ENCODE measurements around the gene PCNP. TPM values are rescaled to one million over a fixed set of nuclear protein-coding genes. Genes with fewer than 3 reads are reported as not detected.
A peak's percentile ranks its signal among the peaks of the same experiment; 100 is the strongest.
"Not testable (repeated sequence)": the region's sequence is repeated elsewhere in the genome, so short reads cannot be mapped to it uniquely, and the experiment has no call there.

Gene PCNP, protein sequence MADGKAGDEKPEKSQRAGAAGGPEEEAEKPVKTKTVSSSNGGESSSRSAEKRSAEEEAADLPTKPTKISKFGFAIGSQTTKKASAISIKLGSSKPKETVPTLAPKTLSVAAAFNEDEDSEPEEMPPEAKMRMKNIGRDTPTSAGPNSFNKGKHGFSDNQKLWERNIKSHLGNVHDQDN
- 100 to 1,000 TPM in 5 of 8 experiments, 10 to 100 TPM in 3; 82.3 to 212 (median 110) TPM for total RNA-seq

DNA sequence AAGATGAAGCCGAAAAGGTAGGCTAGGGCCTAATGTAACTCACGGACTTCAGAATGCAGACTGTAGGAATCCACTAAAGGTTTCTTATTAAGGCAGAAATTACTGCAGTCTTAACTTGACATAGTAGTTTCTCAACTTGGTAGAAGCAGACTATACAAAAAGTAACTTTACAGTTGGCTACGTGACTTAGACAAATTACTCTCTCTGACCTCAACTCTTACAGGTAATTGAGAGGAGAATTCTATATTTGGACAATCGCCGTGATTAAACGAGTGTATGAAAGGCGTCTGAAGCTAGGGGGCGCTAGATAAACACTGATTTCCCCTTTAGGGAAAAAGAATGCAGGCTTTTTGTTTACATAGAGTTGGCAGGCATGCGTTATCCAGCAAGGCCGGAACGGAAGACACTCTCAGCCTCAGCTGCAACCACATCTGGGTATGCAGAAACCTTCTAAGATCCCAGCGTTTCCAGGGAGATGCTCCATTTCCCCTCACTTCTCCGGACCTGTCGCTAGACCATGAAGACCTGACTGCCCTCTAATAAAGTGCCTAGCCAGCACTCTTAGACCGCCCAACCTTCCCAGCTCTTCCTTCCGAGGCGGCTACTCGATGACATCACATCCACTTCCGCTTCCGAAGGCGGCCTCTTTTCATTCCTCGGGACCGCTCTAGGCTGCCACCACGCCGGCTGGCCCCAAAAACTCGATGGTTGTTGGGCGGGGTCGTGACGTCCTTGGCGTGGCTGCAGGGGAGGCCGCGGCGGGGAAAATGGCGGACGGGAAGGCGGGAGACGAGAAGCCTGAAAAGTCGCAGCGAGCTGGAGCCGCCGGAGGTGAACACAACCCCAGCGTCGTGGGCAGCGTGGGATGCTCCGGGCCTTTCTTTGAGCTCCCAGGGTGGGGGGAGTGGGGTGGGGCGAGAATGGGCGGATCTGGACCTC, at the start of gene PCNP:
Gene PCNP, plus strand, starts transcription at position 732 of the 939 bp plus-strand sequence. Its CDS starts 36 bp downstream, at position 768.
- Histone ChIP-seq H3K4me3 (peak within 1 kb of the TSS; percentile 58 to 94 (median 78)), H3K27ac (peak within 1 kb of the TSS; percentile 92 to 99), H3K4me1 (replicated peaks in 1 of 2) (peaks cover 11 to 16% of the 10 kb centered on the region in 2 donors)
- 0 to 11% (median 2%) methylated on average over 3 to 25 of the region's 47 CpGs; no CpG with 5 or more reads in 1 of the 10 experiments for WGBS, 10 experiments
- in situ Hi-C loops (cut with MboI; ENCODE audit: low pct_unique_long_range_greater_than_20kb in 2 of 9, low sequenced_read_pairs in 9 of 9, unreplicated experiment in 9 of 9) = no loop called here
- peak; percentile 84 to 96 (median 91) for ATAC-seq (replicated peaks in 6 of 8)

DNA sequence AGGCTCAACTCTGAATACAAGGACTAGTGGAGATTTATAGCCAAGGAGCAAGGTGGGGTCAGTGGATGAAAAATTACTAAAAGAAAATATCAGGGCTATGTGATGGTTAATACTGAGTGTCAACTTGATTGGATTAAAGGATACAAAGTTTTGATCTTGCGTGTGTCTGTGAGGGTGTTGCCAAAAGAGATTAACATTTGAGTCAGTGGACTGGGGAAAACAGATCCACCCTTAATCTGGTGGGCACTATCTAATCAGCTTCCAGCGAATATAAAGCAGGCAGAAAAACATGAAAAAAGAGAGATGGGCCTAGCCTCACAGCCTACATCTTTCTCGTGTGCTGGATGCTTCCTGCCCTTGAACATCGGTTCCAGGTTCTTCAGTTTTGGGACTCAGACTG, 46.5 kb upstream of the PCNP start:
- no peak for ATAC-seq (replicated peaks in 6 of 8)
- no peak overlapping the region for H3K4me3 ChIP-seq
- 20 to 100% (median 64%) methylated on average over 1 to 3 of the region's 4 CpGs; no CpG with 5 or more reads in 3 of the 10 experiments for WGBS, 10 experiments
- no peak overlapping the region for H3K27ac ChIP-seq
- in situ Hi-C loops (cut with MboI; ENCODE audit: low pct_unique_long_range_greater_than_20kb in 2 of 9, low sequenced_read_pairs in 9 of 9, unreplicated experiment in 9 of 9) = no loop called here
- H3K4me1 ChIP-seq (replicated peaks in 1 of 2) = no peaks in the 10 kb centered on the region

DNA sequence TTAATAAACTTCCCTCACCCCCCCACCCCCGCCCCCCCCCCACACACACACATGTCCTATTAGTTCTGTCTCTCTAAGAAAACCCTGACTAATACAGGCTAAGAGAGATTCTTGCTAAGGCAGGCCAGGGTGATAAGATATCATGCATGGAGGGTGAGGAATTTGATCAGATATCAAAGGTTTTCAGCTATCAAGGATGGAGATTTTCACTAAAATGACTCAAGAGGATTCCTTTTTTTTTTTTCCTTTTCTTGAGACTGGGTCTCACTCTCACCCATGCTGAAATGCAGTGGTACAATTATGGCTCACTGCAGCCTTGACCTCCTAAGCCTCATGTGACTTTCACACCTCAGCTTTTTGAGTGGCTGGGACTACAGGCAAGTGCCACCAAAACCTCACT, 46.1 kb upstream of the PCNP start:
- WGBS, 10 experiments = no CpG with 5 or more reads among the region's 1 CpG
- ATAC-seq (replicated peaks in 6 of 8) = no peak
- Histone ChIP-seq H3K4me1 (replicated peaks in 1 of 2) (no peaks in the 10 kb centered on the region), H3K4me3 (no peak overlapping the region), H3K27ac (no peak overlapping the region)
- in situ Hi-C loops (cut with MboI; ENCODE audit: low pct_unique_long_range_greater_than_20kb in 2 of 9, low sequenced_read_pairs in 9 of 9, unreplicated experiment in 9 of 9) = no loop called here

DNA sequence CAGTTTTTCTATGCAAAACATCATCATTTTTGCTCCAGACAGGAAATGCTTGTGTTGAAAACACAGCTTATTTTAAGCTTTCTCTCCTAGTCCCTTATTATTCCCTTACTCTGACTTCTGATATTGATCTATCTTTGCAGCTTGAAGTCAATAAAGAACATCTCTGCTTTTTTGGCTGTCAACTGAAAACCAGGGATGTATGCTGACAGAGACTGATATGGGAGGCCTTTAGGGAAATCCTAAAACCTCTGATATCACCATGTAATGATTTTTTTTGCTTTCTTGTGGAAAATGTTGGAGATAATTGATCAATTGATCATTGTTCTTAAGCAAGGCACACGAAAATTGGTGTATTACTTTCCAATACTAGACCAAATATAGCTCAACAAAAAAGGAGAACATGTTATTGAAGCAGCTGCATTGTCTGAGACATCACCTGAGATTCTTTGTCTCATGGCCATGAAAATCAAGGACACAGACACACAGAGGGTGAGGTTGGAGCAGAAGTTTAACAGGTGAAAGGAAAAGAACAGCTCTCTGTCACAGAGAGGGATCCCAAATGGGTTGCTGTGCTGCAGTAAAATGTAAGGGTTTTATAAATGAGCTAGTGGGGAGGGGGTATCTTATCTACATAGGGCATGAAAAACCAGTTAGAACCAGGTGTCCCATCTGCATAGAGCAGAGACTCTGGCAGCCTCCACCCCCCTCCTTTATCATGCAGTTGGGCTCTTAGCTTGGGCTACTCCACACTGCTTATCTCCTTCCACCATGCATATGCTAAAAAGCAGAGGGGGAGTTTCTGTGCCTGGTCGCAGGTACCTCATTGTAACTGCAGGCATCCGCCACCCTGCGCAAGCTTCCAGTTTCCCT, 43.9 kb upstream of the PCNP start:
- ATAC-seq (replicated peaks in 6 of 8) = peak in 3 of 8 experiments; percentile 38 to 62 (median 56)

DNA sequence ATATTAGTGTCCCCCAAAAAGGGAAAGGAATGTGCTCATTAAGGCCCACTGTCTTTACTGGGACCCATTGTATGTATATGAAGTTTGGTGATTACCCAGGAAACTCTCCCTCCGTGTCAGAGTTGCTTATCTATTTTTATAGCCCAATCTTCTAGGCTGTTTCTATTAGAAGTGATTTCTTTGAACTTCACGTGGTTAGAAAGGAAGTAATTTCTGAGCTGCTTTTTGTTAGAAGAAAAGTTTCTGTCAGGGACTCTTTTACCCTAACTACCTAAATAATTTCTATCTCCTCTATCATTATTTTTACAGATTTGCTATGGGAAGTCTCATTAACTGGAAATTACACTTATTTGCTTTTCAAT, 43.3 kb upstream of the PCNP start:
- no peak for ATAC-seq (replicated peaks in 6 of 8)
- 0 to 71% (median 41%) methylated on average over 1 to 2 of the region's 2 CpGs; no CpG with 5 or more reads in 2 of the 10 experiments for WGBS, 10 experiments
- H3K4me3 ChIP-seq = no peak overlapping the region
- no peaks in the 10 kb centered on the region for H3K4me1 ChIP-seq (replicated peaks in 1 of 2)
- in situ Hi-C loops (cut with MboI; ENCODE audit: low pct_unique_long_range_greater_than_20kb in 2 of 9, low sequenced_read_pairs in 9 of 9, unreplicated experiment in 9 of 9) = no loop called here
- no peak overlapping the region for H3K27ac ChIP-seq

More for the DNA sequence above, 43.9 kb upstream of the PCNP start:
- 0 to 100% (median 73%) methylated on average over 1 to 4 of the region's 4 CpGs; no CpG with 5 or more reads in 1 of the 10 experiments for WGBS, 10 experiments
- Histone ChIP-seq H3K4me3 (no peak overlapping the region), H3K27ac (no peak overlapping the region), H3K4me1 (replicated peaks in 1 of 2) (no peaks in the 10 kb centered on the region)
- in situ Hi-C loops (cut with MboI; ENCODE audit: low pct_unique_long_range_greater_than_20kb in 2 of 9, low sequenced_read_pairs in 9 of 9, unreplicated experiment in 9 of 9) = no loop called here

DNA sequence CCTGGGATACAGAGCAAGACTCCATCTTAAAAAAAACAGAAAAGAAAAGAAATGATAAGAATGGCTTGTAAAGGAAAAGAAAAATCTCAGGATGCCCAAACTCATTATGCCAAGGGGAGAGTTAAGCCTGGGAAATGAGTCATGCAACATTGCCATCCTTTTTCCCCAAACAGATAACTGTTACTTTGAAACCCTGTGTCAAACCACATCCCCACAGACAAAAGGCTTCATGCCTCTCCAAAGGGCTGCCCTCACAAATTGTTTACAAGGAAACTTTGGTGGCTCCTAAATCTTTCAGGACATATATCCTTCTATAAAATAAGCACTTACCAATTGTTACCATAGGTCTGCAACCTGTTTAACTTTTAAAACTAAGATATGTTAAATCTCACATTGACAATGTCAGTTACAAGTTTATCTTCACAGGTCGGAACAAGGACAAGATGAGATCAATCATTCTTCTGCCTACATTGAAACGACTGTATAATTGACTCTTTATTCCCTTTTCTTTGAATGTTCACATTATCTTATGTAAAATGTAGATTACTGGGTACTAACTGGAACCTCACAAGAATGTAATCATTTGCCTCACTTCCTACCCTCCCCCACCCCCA, 42.4 kb upstream of the PCNP start:
- H3K4me1 ChIP-seq (replicated peaks in 1 of 2) = no peaks in the 10 kb centered on the region
- H3K4me3 ChIP-seq = no peak overlapping the region
- no peak overlapping the region for H3K27ac ChIP-seq
- no peak for ATAC-seq (replicated peaks in 6 of 8)
- WGBS, 10 experiments = 0 to 40% (median 13%) methylated on average over 1 to 2 of the region's 2 CpGs; no CpG with 5 or more reads in 7 of the 10 experiments
- in situ Hi-C loops (cut with MboI; ENCODE audit: low pct_unique_long_range_greater_than_20kb in 2 of 9, low sequenced_read_pairs in 9 of 9, unreplicated experiment in 9 of 9) = no loop called here

DNA sequence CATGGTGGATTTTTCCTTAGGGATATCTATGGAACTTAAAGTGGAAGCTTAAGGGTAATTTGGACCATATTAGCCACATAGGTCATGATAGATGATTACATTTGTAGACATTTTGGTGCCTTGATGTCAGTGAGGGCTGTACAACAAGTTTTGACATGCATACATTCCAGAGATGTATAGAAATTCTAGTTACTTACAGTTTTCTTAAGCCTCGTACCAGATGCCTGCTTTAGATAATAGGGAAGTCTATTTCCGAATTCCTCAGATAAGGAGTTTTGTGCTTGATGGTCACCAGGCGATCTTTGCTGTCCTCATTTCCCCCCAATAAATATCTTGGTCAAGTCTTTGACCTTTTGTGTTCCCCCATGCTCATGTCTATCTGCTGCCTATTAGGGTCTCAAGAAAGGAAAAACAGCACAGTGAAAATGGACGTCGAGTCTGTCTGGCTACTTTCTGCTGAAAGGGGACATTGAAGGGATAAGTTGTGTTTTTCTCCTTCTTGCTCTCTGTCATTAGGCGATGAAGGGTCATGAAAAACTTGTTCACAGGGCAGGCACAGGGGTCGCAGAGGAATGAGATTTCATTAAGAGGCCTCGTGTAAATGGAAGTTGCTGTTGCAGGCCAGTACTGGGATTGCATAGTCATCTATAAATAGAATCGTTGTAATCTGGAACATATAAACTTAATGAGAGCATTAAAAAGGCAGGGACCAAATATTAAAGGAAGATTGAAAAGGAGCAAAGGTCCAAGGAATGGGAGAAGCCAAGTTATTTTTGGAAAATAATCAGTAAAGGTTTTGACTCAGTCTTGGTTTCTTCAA, 41.0 kb upstream of the PCNP start:
- in situ Hi-C loops (cut with MboI; ENCODE audit: low pct_unique_long_range_greater_than_20kb in 2 of 9, low sequenced_read_pairs in 9 of 9, unreplicated experiment in 9 of 9) = no loop called here
- H3K4me3 ChIP-seq = no peak overlapping the region
- H3K27ac ChIP-seq = no peak overlapping the region
- H3K4me1 ChIP-seq (replicated peaks in 1 of 2) = no peaks in the 10 kb centered on the region
- WGBS, 10 experiments = 11 to 100% (median 80%) methylated on average over 1 to 9 of the region's 9 CpGs
- no peak for ATAC-seq (replicated peaks in 6 of 8)

DNA sequence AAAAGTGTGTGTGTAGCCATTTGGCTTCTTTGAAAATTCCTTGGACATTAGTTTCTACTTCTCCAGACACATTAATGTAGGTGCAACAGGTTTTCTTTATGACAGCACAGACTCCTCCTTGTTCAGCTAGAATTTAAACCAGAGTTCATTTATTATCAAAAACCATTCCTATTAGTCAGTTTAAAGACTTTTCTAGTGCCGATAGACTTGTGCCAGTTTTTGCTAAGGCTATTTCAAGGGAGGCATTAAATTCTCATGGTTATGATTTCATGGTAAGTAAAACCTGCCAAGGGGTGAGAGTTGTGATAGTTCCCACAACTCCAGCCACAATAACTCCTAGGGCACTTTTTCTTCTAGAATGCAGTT, 40.4 kb upstream of the PCNP start:
- H3K27ac ChIP-seq = no peak overlapping the region
- H3K4me1 ChIP-seq (replicated peaks in 1 of 2) = no peaks in the 10 kb centered on the region
- ATAC-seq (replicated peaks in 6 of 8) = no peak
- in situ Hi-C loops (cut with MboI; ENCODE audit: low pct_unique_long_range_greater_than_20kb in 2 of 9, low sequenced_read_pairs in 9 of 9, unreplicated experiment in 9 of 9) = no loop called here
- no peak overlapping the region for H3K4me3 ChIP-seq
- WGBS, 10 experiments = 40 to 100% (median 100%) methylated on average over 1 of the region's 1 CpG; no CpG with 5 or more reads in 3 of the 10 experiments

DNA sequence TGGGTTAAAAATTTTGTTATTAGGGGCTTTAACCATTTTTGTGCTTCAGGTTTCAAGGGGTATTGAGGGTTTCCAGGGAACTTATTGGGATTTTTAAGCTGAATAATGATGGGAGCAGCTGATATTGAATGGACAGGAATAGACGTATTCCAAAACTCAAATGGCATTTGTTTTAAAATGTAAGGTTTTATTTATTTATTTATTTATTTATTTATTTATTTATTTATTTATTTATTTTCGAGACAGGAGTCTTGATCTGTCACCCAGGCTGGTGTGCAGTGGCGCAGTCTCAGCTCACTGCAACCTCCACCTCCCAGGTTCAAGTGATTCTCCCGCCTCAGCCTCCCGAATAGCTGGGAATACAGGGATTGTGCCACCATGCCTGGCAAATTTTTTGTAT, 38.8 kb upstream of the PCNP start:
- WGBS, 10 experiments = 20 to 89% (median 80%) methylated on average over 1 to 5 of the region's 5 CpGs; no CpG with 5 or more reads in 1 of the 10 experiments
- in situ Hi-C loops (cut with MboI; ENCODE audit: low pct_unique_long_range_greater_than_20kb in 2 of 9, low sequenced_read_pairs in 9 of 9, unreplicated experiment in 9 of 9) = no loop called here

DNA sequence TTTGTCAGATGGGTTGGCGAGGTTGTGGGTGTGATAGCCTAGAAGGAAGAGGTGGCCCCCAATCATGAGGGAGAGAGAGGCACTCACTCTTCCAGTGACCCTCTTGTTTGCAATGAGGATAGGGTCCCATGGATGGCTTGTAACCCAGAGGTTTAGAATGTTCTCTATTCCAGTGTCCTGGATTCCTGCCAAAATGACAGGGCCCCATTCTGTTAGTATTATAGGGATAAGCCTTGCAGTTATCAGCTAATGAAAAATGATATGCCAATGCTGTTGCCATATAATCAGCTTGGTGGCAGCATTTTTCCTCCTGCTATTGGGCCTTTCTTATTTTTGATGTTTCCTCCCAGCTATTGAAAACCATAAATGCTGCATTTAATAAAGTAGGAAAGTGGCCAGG, 37.7 kb upstream of the PCNP start:
- Histone ChIP-seq H3K4me1 (replicated peaks in 1 of 2) (no peaks in the 10 kb centered on the region), H3K27ac (no peak overlapping the region), H3K4me3 (no peak overlapping the region)
- no peak for ATAC-seq (replicated peaks in 6 of 8)
- WGBS, 10 experiments = no CpG with 5 or more reads among the region's 1 CpG
- in situ Hi-C loops (cut with MboI; ENCODE audit: low pct_unique_long_range_greater_than_20kb in 2 of 9, low sequenced_read_pairs in 9 of 9, unreplicated experiment in 9 of 9) = no loop called here

More for the DNA sequence above, 38.8 kb upstream of the PCNP start:
- H3K4me1 ChIP-seq (replicated peaks in 1 of 2) = no peaks in the 10 kb centered on the region
- no peak overlapping the region for H3K4me3 ChIP-seq
- ATAC-seq (replicated peaks in 6 of 8) = no peak
- no peak overlapping the region for H3K27ac ChIP-seq

DNA sequence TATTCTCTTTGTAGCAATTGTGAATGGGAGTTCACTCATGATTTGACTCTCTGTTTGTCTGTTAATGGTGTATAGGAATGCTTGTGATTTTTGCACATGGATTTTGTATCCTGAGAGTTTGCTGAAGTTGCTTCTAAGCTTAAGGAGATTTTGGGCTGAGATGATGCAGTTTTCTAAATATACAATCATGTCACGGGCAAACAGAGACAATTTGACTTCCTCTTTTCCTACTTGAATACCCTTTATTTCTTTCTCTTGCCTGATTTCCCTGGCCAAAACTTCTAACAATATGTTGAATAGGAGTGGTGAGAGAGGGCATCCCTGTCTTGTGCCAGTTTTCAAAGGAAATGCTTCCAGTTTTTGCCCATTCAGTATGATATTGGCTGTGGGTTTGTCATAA, 37.0 kb upstream of the PCNP start:
- H3K27ac ChIP-seq; in situ Hi-C loops (cut with MboI; ENCODE audit: low pct_unique_long_range_greater_than_20kb in 2 of 9, low sequenced_read_pairs in 9 of 9, unreplicated experiment in 9 of 9); H3K4me3 ChIP-seq; ATAC-seq (replicated peaks in 6 of 8); H3K4me1 ChIP-seq (replicated peaks in 1 of 2): not testable (repeated sequence)
- WGBS, 10 experiments = 57 to 100% (median 93%) methylated on average over 1 of the region's 1 CpG; no CpG with 5 or more reads in 6 of the 10 experiments

DNA sequence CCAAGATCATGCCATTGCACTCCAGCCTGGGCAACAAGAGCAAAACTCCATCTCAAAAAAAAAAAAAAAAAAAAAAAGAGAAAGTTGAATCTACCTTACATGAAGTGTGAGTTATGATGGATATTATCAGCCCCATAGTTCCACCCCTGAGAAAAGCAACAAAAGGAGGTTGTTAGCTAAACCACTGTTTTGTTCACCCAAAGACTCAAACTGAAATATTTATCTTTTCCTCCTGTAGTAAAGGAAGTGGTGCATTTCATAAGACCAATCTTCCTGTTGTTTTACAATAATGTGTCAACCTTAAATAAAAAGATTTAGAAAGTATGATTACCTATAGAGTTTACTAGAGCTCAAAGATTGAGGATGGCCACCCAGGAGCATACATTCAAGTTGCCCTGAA, 31.0 kb upstream of the PCNP start:
- Histone ChIP-seq H3K4me1 (replicated peaks in 1 of 2) (no peaks in the 10 kb centered on the region), H3K27ac (no peak overlapping the region), H3K4me3 (no peak overlapping the region)
- in situ Hi-C loops (cut with MboI; ENCODE audit: low pct_unique_long_range_greater_than_20kb in 2 of 9, low sequenced_read_pairs in 9 of 9, unreplicated experiment in 9 of 9) = no loop called here
- no peak for ATAC-seq (replicated peaks in 6 of 8)

Measured in motor neuron (in vitro differentiated cells).